H1 (cell line): Measurements from ENCODE around the gene PRG2. TPM values are rescaled to one million over a fixed set of nuclear protein-coding genes. Genes with fewer than 3 reads are reported as not detected.

ENCODE experiments used
- CTCF ChIA-PET: fragments of 300-600 bp; sonication (Branson Sonifier 250); formaldehyde crosslinking; loops from one replicate; lab custom pipeline; 2021; ENCODE audit not compliant: partially characterized antibody; lab: Charles Lee
- POLR2A ChIA-PET: fragments of 300-600 bp; sonication (Branson Sonifier 250); formaldehyde crosslinking; loops from one replicate; lab custom pipeline; 2021; ENCODE audit warnings: inconsistent platforms; ENCODE audit not compliant: partially characterized antibody; lab: Charles Lee
- DNase-seq, 2 experiments: peaks; one replicate each; pipeline versions ENCODE4 v3.0.0 to v3.0.0-alpha.2; 2010 to 2022; ENCODE audit warnings: low spot score in 2 of 2, low read depth in 1 of 2, mixed read lengths in 1 of 2
- FAIRE-seq: peaks from 2 replicates; lab custom pipeline; 2011; peaks lifted over from hg19 to GRCh38; lab: Jason Lieb, UNC
- H2AFZ ChIP-seq: 2 replicates; pipeline ENCODE4 v1.8.1; 2012; ENCODE audit warnings: low read length, inconsistent platforms
- H2AK5ac ChIP-seq: 2 replicates; pipeline ENCODE4 v1.6.1; 2013; ENCODE audit warnings: low read depth, low read length
- H2BK120ac ChIP-seq: replicated peaks from 2 replicates; pipeline ENCODE3; 2013; ENCODE audit warnings: low read depth, low read length, inconsistent platforms
- H2BK12ac ChIP-seq: 2 replicates; pipeline ENCODE4 v1.6.1; 2013; ENCODE audit warnings: low read depth, low read length
- H2BK15ac ChIP-seq: 2 replicates; pipeline ENCODE4 v1.6.1; 2013; ENCODE audit warnings: low read length
- H2BK20ac ChIP-seq: 2 replicates; pipeline ENCODE4 v1.6.1; 2013; ENCODE audit warnings: low read length
- H2BK5ac ChIP-seq: 2 replicates; pipeline ENCODE4 v1.6.1; 2013; ENCODE audit warnings: low read depth, low read length
- H3K14ac ChIP-seq: 2 replicates; pipeline ENCODE4 v1.6.1; 2013; ENCODE audit warnings: inconsistent platforms; ENCODE audit not compliant: insufficient read length
- H3K18ac ChIP-seq: 2 replicates; pipeline ENCODE4 v1.6.1; 2013; ENCODE audit warnings: low read length; ENCODE audit errors: extremely low read depth
- H3K23ac ChIP-seq: 2 replicates; pipeline ENCODE4 v1.6.1; 2013; ENCODE audit warnings: inconsistent platforms; ENCODE audit not compliant: insufficient read length
- H3K23me2 ChIP-seq: 2 replicates; pipeline ENCODE4 v1.6.1; 2013; ENCODE audit warnings: low read depth, low read length
- H3K27ac ChIP-seq: 2 replicates; pipeline ENCODE4 v1.6.1; 2011; ENCODE audit warnings: low read depth, low read length, inconsistent platforms
- H3K27me3 ChIP-seq, 4 experiments: replicated peaks in 1 of 4; 1 replicate in 1 of 4; 2 replicates in 3 of 4; pipeline versions ENCODE4 v1.6.1 to v1.8.1; 2011 to 2013; ENCODE audit warnings: low read length in 3 of 4, mild to moderate bottlenecking in 3 of 4, inconsistent platforms in 2 of 4, mixed read lengths in 2 of 4, moderate library complexity in 1 of 4; ENCODE audit not compliant: control insufficient read depth in 3 of 4, insufficient read depth in 3 of 4; ENCODE audit errors: extremely low read depth in 1 of 4
- H3K36me3 ChIP-seq, 4 experiments: 2 replicates each; pipeline versions ENCODE4 v1.6.1 to v1.8.1; 2011 to 2013; ENCODE audit warnings: mild to moderate bottlenecking in 4 of 4, low read length in 3 of 4, moderate library complexity in 2 of 4, control low read depth in 1 of 4, inconsistent platforms in 1 of 4; ENCODE audit not compliant: insufficient read depth in 4 of 4, control insufficient read depth in 2 of 4
- H3K4ac ChIP-seq: replicated peaks from 2 replicates; pipeline ENCODE3; 2013; ENCODE audit warnings: low read length, low read depth, mixed read lengths, inconsistent platforms; ENCODE audit not compliant: insufficient read length
- H3K4me1 ChIP-seq, 4 experiments: replicated peaks in 1 of 4; 1 replicate in 1 of 4; 2 replicates in 3 of 4; pipeline versions ENCODE4 v1.6.1 to v1.8.1; 2011 to 2013; ENCODE audit warnings: low read length in 3 of 4, inconsistent platforms in 2 of 4, mixed read lengths in 1 of 4; ENCODE audit not compliant: insufficient read depth in 4 of 4, control insufficient read depth in 3 of 4
- H3K4me2 ChIP-seq, 2 experiments: 2 replicates each; pipeline versions ENCODE4 v1.6.1 to v1.8.1; 2011 to 2013; ENCODE audit warnings: low read depth in 2 of 2, low read length in 2 of 2, control low read depth in 1 of 2, inconsistent platforms in 1 of 2, mild to moderate bottlenecking in 1 of 2; ENCODE audit not compliant: insufficient read depth in 1 of 2
- H3K4me3 ChIP-seq, 4 experiments: fragments of 200-600, 300-600 bp in 1 of 4; sonication (generic), shearing (Covaris generic), sonication (Bioruptor Twin) in 1 of 4; 2 replicates each; pipeline versions ENCODE4 v1.5.1 to v1.8.1; 2011 to 2016; ENCODE audit warnings: low read length in 4 of 4, low read depth in 3 of 4, control low read depth in 2 of 4, inconsistent platforms in 2 of 4, mild to moderate bottlenecking in 2 of 4, mixed read lengths in 1 of 4, moderate library complexity in 1 of 4; ENCODE audit not compliant: insufficient read depth in 2 of 4; ENCODE audit errors: extremely low read depth in 1 of 4
- H3K56ac ChIP-seq: replicated peaks from 2 replicates; pipeline ENCODE3; 2013; ENCODE audit warnings: low read depth, mild to moderate bottlenecking, mixed read lengths, low read length, inconsistent platforms; ENCODE audit not compliant: insufficient read length
- H3K79me1 ChIP-seq: 2 replicates; pipeline ENCODE4 v1.6.1; 2013; ENCODE audit warnings: low read depth, low read length, control low read depth
- H3K79me2 ChIP-seq, 2 experiments: 2 replicates each; pipeline versions ENCODE4 v1.6.1 to v1.8.1; 2012 to 2013; ENCODE audit warnings: low read length in 2 of 2, mild to moderate bottlenecking in 2 of 2, inconsistent platforms in 1 of 2; ENCODE audit not compliant: insufficient read depth in 2 of 2, control insufficient read depth in 1 of 2
- H3K9ac ChIP-seq, 4 experiments: replicated peaks in 1 of 4; 1 replicate in 1 of 4; 2 replicates in 3 of 4; pipeline versions ENCODE4 v1.6.1 to v1.8.1; 2011 to 2013; ENCODE audit warnings: low read depth in 3 of 4, low read length in 3 of 4, control low read depth in 2 of 4, mild to moderate bottlenecking in 2 of 4, moderate library complexity in 2 of 4, inconsistent platforms in 1 of 4; ENCODE audit errors: extremely low read depth in 1 of 4
- H3K9me3 ChIP-seq, 2 experiments: 2 replicates each; pipeline versions ENCODE4 v1.6.1 to v1.8.1; 2012 to 2013; ENCODE audit warnings: mild to moderate bottlenecking in 2 of 2, moderate library complexity in 2 of 2, control low read depth in 1 of 2, inconsistent platforms in 1 of 2, low read depth in 1 of 2, low read length in 1 of 2, mixed read lengths in 1 of 2; ENCODE audit not compliant: insufficient read depth in 2 of 2
- H4K20me1 ChIP-seq, 2 experiments: replicated peaks in 1 of 2; 2 replicates each; pipeline versions ENCODE3 to v1.8.1; 2011 to 2013; ENCODE audit warnings: inconsistent platforms in 2 of 2, low read length in 2 of 2, mild to moderate bottlenecking in 1 of 2; ENCODE audit not compliant: insufficient read depth in 2 of 2, control insufficient read depth in 1 of 2
- H4K5ac ChIP-seq: 2 replicates; pipeline ENCODE4 v1.6.1; 2013; ENCODE audit warnings: low read length, low read depth, mixed read lengths, inconsistent platforms; ENCODE audit not compliant: insufficient read length
- H4K8ac ChIP-seq: 2 replicates; pipeline ENCODE4 v1.8.0; 2013; ENCODE audit warnings: mild to moderate bottlenecking, moderate library complexity, low read length, inconsistent platforms; ENCODE audit not compliant: insufficient read depth; ENCODE audit errors: extremely low read depth
- H4K91ac ChIP-seq: replicated peaks from 2 replicates; pipeline ENCODE3; 2013; ENCODE audit warnings: low read length, mixed read lengths, inconsistent platforms; ENCODE audit not compliant: insufficient read length
- CTCF ChIP-seq, 3 experiments: IDR thresholded peaks; 1 replicate in 2 of 3; 2 replicates in 1 of 3; pipeline versions ENCODE4 v1.5.1 to v1.6.1; 2011; ENCODE audit warnings: low read length in 3 of 3, mild to moderate bottlenecking in 3 of 3, inconsistent platforms in 2 of 3, low read depth in 1 of 3, moderate library complexity in 1 of 3; ENCODE audit not compliant: insufficient read depth in 1 of 3; ENCODE audit errors: control extremely low read depth in 1 of 3
- NRF1 ChIP-seq: IDR thresholded peaks from 2 replicates; pipeline ENCODE4 v1.6.1; 2011; ENCODE audit warnings: mild to moderate bottlenecking, low read depth, low read length, improper control_type of control experiment
- SAP30 ChIP-seq: fragments of 300-600 bp; sonication (generic); IDR thresholded peaks from 2 replicates; pipeline ENCODE4 v1.7.1; 2012; ENCODE audit warnings: low read length, moderate library complexity, mild to moderate bottlenecking, inconsistent platforms; ENCODE audit not compliant: insufficient read depth, insufficient replicate concordance
- SIN3A ChIP-seq, 2 experiments: IDR thresholded peaks in 1 of 2; conservative IDR thresholded peaks in 1 of 2; 2 replicates each; pipeline ENCODE4 v1.6.1; 2011 to 2012; ENCODE audit warnings: low read length in 2 of 2, improper control_type of control experiment in 1 of 2, low read depth in 1 of 2, mild to moderate bottlenecking in 1 of 2
- SIRT6 ChIP-seq: IDR thresholded peaks from one replicate; pipeline ENCODE4 v1.7.1; 2012; ENCODE audit warnings: low read length, inconsistent platforms
- WGBS, 2 experiments: shearing (Covaris generic) in 1 of 2; methylation state at CpG; one replicate each; pipeline versions ENCODE4 v1.1.6 to v1.1.7; 2013 to 2015; ENCODE audit warnings: low lambda C conversion rate in 2 of 2, mixed read lengths in 2 of 2, inconsistent platforms in 1 of 2, low coverage in 1 of 2, missing lambda C conversion rate in 1 of 2; ENCODE audit not compliant: insufficient replicate concordance in 2 of 2, insufficient coverage in 1 of 2, insufficient read length in 1 of 2; ENCODE audit errors: extremely low coverage in 1 of 2, missing lambda C conversion rate in 1 of 2; 5-methylcytosine and 5-hydroxymethylcytosine counted together
- polyA plus RNA-seq, 7 experiments: library from polyadenylated mRNA; depleted of rRNA in 3 of 7; stranded (reverse) in 5 of 7; unstranded in 2 of 7; fragments of >200 nt in 5 of 7; fragments of 200-250 nt in 2 of 7; gene quantifications; 1 replicate in 5 of 7; 2 replicates in 1 of 7; 4 replicates in 1 of 7; pipeline versions ENCODE4 v1.2.1 to v1.2.3, GENCODE V29; 2011 to 2013; ENCODE audit warnings: missing spikeins in 2 of 7, mixed read lengths in 2 of 7
- total RNA-seq: library from RNA; stranded (reverse); fragmentation: NEBNext Ultra II Directional; extraction: Animal tissue kit (Norgen Biotek cat#: 25700); gene quantifications from 2 replicates; pipeline ENCODE4 v1.2.1, GENCODE V29; 2021

PRG2 gene
- total and polyA plus RNA-seq, 2 of the 8 experiments (the other 6 are each of a cell fraction or from before 2014, with no cell fraction given), result 0.32 TPM; not detected in 1

GRCh38 chr11:57416436-57416835 lies 26.0 kb upstream of the PRG2 start:
- Histone ChIP-seq H2BK20ac (no peak overlapping the region), H3K9ac (no peak overlapping the region), H4K91ac (no peak overlapping the region), H2BK120ac (no peak overlapping the region), H2BK12ac (no peak overlapping the region), H3K9me3 (no peaks in the 10 kb centered on the region), H3K14ac (no peak overlapping the region), H4K5ac (no peak overlapping the region), H3K23me2 (no peaks in the 10 kb centered on the region), H4K20me1 (peaks cover 0 to 4% of the 10 kb centered on the region in 2 experiments), H4K8ac (no peak overlapping the region), H3K4me2 (no peak overlapping the region), H3K56ac (no peak overlapping the region), H3K79me2 (no peaks in the 10 kb centered on the region), H3K4me3 (no peak overlapping the region), H3K4ac (no peak overlapping the region), H3K36me3 (peaks cover 10 to 50% (median 28%) of the 10 kb centered on the region in 4 experiments; a peak in 7 of 8 replicates), H2AFZ (no peak overlapping the region), H3K18ac (no peak overlapping the region), H3K27ac (no peak overlapping the region), H3K27me3 (no peaks in the 10 kb centered on the region), H2BK5ac (no peak overlapping the region), H3K23ac (no peak overlapping the region), H3K79me1 (no peaks in the 10 kb centered on the region), H2AK5ac (no peak overlapping the region), H2BK15ac (no peak overlapping the region), H3K4me1 (no peaks in the 10 kb centered on the region; a peak in 2 of 7 replicates)
- FAIRE-seq (no peak), DNase-seq (no peak)
- POLR2A ChIA-PET, result interaction anchor here (1.2 kb wide), 1 partner anchor 8 kb away, joined by 3 read pairs; no protein-coding TSS in a partner anchor
- CTCF ChIA-PET, result interaction anchor here (1.0 to 2.3 kb wide), 3 partner anchors 9 to 40 kb away, joined by 3 to 6 read pairs (median 3); no protein-coding TSS in a partner anchor
- no peak for TF ChIP-seq NRF1
- no peak for TF ChIP-seq SAP30
- no peak for TF ChIP-seq SIRT6
- TF ChIP-seq SIN3A (conservative IDR thresholded peaks at IDR 0.05 in 1 of 2, IDR thresholded peaks at IDR 0.05 in 1 of 2; ENCODE audit: low read depth in 1 of 2, low read length in 2 of 2), result no peak
- TF ChIP-seq CTCF (IDR thresholded peaks at IDR 0.05; ENCODE audit: control extremely low read depth in 1 of 3, insufficient read depth in 1 of 3, low read depth in 1 of 3, low read length in 3 of 3), result no peak
- 92% methylated on average over 3 of the region's 3 CpGs; no CpG with 5 or more reads in 1 of the 2 experiments for WGBS, 2 experiments
